Measurements from ENCODE around the gene SETD3. TPM values are rescaled to one million over a fixed set of nuclear protein-coding genes. Genes with fewer than 3 reads are reported as not detected.

Gene SETD3
- total and polyA plus RNA-seq, 2 experiments from 2014 or later, result 40.7 to 68.0 TPM

DNA sequence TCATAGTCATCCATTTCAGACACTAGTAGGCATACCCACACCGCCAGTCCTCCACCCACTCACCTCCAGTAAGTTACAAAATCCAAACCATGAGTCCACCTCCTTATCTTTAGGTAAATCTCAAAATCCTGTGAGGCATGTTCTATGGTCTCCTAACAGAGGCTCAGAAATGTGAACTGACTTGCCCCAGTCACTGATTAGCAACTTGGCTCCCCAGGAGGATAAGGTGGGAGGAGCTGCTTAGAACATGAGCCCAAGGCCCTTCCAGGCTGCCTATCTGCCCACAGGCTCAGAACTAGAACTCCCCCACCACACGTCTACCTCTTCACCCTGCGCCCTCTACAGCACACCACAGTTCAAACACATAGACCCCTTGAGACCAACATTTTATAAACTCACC, 19.9 kb downstream of the SETD3 start:
- no peak for TF ChIP-seq NANOG (IDR thresholded peaks at IDR 0.05; ENCODE audit: borderline replicate concordance)
- TF ChIP-seq, protein P1, sequence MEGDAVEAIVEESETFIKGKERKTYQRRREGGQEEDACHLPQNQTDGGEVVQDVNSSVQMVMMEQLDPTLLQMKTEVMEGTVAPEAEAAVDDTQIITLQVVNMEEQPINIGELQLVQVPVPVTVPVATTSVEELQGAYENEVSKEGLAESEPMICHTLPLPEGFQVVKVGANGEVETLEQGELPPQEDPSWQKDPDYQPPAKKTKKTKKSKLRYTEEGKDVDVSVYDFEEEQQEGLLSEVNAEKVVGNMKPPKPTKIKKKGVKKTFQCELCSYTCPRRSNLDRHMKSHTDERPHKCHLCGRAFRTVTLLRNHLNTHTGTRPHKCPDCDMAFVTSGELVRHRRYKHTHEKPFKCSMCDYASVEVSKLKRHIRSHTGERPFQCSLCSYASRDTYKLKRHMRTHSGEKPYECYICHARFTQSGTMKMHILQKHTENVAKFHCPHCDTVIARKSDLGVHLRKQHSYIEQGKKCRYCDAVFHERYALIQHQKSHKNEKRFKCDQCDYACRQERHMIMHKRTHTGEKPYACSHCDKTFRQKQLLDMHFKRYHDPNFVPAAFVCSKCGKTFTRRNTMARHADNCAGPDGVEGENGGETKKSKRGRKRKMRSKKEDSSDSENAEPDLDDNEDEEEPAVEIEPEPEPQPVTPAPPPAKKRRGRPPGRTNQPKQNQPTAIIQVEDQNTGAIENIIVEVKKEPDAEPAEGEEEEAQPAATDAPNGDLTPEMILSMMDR (conservative IDR thresholded peaks at IDR 0.05; ENCODE audit: low read depth in 2 of 2), result 0 out of 4 replicates have a peak, but pooled peaks of 1 of the 2 experiments have one; percentile 22
- no peak overlapping the region for H2AFZ ChIP-seq
- H3K36me3 Mint-ChIP-seq (ENCODE audit: low read depth), result peaks cover 23% of the 10 kb centered on the region
- peaks cover 35% of the 10 kb centered on the region for H3K4me1 Mint-ChIP-seq
- H3K27ac ChIP-seq (ENCODE audit: low read depth), result no peak overlapping the region
- DNase-seq (ENCODE audit: low spot score), result peak; percentile 22
- no peaks in the 10 kb centered on the region for H3K9me2 ChIP-seq (ENCODE audit: insufficient read depth)
- peaks cover 5% of the 10 kb centered on the region for H3K27me3 Mint-ChIP-seq (ENCODE audit: insufficient read depth, low read depth, poor library complexity)
- no peak overlapping the region for H3K4me3 Mint-ChIP-seq
- H3K36me3 ChIP-seq (ENCODE audit: insufficient read depth), result peaks cover 10% of the 10 kb centered on the region; the same call in 1 of the 2 replicates
- H3K79me2 ChIP-seq (replicated peaks; ENCODE audit: insufficient read depth), result peaks cover 28% of the 10 kb centered on the region
- peak; percentile 89 for ATAC-seq
- peaks cover 3% of the 10 kb centered on the region; the same call in 1 of the 2 replicates for H3F3A ChIP-seq (replicated peaks; ENCODE audit: low read depth)
- no peak overlapping the region for H3K4me2 ChIP-seq
- no peaks in the 10 kb centered on the region for H3K27me3 ChIP-seq (ENCODE audit: insufficient read depth)
- H3K4me3 ChIP-seq, result no peak overlapping the region
- H4K20me1 ChIP-seq (replicated peaks; ENCODE audit: insufficient read depth), result peaks cover 10% of the 10 kb centered on the region
- peak overlapping the region; percentile 5; the same call in 1 of the 2 replicates for H3K27ac Mint-ChIP-seq
- H3K9me3 Mint-ChIP-seq, result no peaks in the 10 kb centered on the region
- H3K4me1 ChIP-seq (ENCODE audit: insufficient read depth), result peaks cover 29% of the 10 kb centered on the region

DNA sequence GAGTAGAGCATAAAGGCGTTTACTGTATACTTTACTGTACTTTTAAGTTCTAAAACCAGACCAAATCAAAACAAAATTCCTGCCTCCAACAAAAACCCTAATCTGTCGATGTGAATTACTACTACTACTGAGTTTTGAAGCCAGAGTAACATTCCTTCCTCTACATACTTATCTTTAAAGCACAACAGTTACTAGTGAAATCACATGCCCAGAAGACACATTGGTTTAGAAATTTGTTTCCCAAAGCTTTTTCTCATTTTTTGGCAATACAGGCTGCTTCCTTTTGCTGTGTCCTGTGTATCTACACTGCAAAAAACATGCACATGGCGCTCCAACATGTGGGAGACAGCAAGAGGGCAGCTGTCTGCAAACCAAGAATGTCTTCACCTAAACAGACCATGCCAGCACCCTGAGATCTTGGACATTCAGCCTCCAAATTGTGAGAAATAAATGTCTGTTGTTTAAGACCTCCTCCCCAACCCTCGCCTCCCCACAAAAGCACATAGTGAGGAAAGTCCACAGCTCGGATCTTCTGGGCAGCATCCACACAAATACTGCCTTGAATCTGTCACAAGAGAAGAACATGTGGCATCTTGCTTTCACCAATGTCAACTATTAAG, 21.1 kb downstream of the SETD3 start:
- H3K9me2 ChIP-seq (ENCODE audit: insufficient read depth), result no peaks in the 10 kb centered on the region
- H2AFZ ChIP-seq, result no peak overlapping the region
- H3K4me1 ChIP-seq (ENCODE audit: insufficient read depth), result peaks cover 29% of the 10 kb centered on the region
- Mint-ChIP-seq H3K36me3 (ENCODE audit: low read depth) (peaks cover 21% of the 10 kb centered on the region), H3K27ac (no peak overlapping the region), H3K4me3 (no peak overlapping the region), H3K4me1 (peaks cover 35% of the 10 kb centered on the region), H3K27me3 (ENCODE audit: insufficient read depth, low read depth, poor library complexity) (peaks cover 2% of the 10 kb centered on the region), H3K9me3 (no peaks in the 10 kb centered on the region)
- no peak overlapping the region for H3K4me2 ChIP-seq
- H3K79me2 ChIP-seq (replicated peaks; ENCODE audit: insufficient read depth), result peaks cover 20% of the 10 kb centered on the region
- no peak for DNase-seq (ENCODE audit: low spot score)
- peak overlapping the region; percentile 17; the same call in 1 of the 2 replicates for H3K27ac ChIP-seq (ENCODE audit: low read depth)
- no peaks in the 10 kb centered on the region for H3K27me3 ChIP-seq (ENCODE audit: insufficient read depth)
- no peak overlapping the region for H3K4me3 ChIP-seq
- 0 out of 2 replicates have a peak, but pooled peaks cover 3% of the 10 kb centered on the region for H3F3A ChIP-seq (replicated peaks; ENCODE audit: low read depth)
- H3K36me3 ChIP-seq (ENCODE audit: insufficient read depth), result peaks cover 10% of the 10 kb centered on the region; the same call in 1 of the 2 replicates
- H4K20me1 ChIP-seq (replicated peaks; ENCODE audit: insufficient read depth), result peaks cover 10% of the 10 kb centered on the region
- ATAC-seq, result no peak
- TF ChIP-seq EZH2 (IDR thresholded peaks at IDR 0.05; ENCODE audit: low read depth, unreplicated experiment), result no peak
- TF ChIP-seq JUNB (IDR thresholded peaks at IDR 0.05; ENCODE audit: unreplicated experiment), result no peak
- no peak for TF ChIP-seq ZNF114 (CRISPR knock-in tag; IDR thresholded peaks at IDR 0.05)
- TF ChIP-seq CREB1 (CRISPR knock-in tag; IDR thresholded peaks at IDR 0.05; ENCODE audit: low read depth), result no peak
- TF ChIP-seq EZH2phosphoT487 (IDR thresholded peaks at IDR 0.05; ENCODE audit: unreplicated experiment), result no peak
- TF ChIP-seq, protein P2, sequence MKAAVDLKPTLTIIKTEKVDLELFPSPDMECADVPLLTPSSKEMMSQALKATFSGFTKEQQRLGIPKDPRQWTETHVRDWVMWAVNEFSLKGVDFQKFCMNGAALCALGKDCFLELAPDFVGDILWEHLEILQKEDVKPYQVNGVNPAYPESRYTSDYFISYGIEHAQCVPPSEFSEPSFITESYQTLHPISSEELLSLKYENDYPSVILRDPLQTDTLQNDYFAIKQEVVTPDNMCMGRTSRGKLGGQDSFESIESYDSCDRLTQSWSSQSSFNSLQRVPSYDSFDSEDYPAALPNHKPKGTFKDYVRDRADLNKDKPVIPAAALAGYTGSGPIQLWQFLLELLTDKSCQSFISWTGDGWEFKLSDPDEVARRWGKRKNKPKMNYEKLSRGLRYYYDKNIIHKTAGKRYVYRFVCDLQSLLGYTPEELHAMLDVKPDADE (IDR thresholded peaks at IDR 0.05), result no peak
- TF ChIP-seq NANOG (IDR thresholded peaks at IDR 0.05; ENCODE audit: borderline replicate concordance), result no peak
- TF ChIP-seq, protein P3, sequence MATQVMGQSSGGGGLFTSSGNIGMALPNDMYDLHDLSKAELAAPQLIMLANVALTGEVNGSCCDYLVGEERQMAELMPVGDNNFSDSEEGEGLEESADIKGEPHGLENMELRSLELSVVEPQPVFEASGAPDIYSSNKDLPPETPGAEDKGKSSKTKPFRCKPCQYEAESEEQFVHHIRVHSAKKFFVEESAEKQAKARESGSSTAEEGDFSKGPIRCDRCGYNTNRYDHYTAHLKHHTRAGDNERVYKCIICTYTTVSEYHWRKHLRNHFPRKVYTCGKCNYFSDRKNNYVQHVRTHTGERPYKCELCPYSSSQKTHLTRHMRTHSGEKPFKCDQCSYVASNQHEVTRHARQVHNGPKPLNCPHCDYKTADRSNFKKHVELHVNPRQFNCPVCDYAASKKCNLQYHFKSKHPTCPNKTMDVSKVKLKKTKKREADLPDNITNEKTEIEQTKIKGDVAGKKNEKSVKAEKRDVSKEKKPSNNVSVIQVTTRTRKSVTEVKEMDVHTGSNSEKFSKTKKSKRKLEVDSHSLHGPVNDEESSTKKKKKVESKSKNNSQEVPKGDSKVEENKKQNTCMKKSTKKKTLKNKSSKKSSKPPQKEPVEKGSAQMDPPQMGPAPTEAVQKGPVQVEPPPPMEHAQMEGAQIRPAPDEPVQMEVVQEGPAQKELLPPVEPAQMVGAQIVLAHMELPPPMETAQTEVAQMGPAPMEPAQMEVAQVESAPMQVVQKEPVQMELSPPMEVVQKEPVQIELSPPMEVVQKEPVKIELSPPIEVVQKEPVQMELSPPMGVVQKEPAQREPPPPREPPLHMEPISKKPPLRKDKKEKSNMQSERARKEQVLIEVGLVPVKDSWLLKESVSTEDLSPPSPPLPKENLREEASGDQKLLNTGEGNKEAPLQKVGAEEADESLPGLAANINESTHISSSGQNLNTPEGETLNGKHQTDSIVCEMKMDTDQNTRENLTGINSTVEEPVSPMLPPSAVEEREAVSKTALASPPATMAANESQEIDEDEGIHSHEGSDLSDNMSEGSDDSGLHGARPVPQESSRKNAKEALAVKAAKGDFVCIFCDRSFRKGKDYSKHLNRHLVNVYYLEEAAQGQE (IDR thresholded peaks at IDR 0.05; ENCODE audit: unreplicated experiment), result no peak
- no peak for TF ChIP-seq STAT1 (IDR thresholded peaks at IDR 0.05; ENCODE audit: unreplicated experiment)
